ENCODE measurements around the gene THYN1. TPM values are rescaled to one million over a fixed set of nuclear protein-coding genes. Genes with fewer than 3 reads are reported as not detected.
"Not testable (repeated sequence)": the region's sequence is repeated elsewhere in the genome, so short reads cannot be mapped to it uniquely, and the experiment has no call there.

THYN1 gene
- polyA plus RNA-seq, 3 donors: 63.7 to 78.8 (median 76.2) TPM

DNA sequence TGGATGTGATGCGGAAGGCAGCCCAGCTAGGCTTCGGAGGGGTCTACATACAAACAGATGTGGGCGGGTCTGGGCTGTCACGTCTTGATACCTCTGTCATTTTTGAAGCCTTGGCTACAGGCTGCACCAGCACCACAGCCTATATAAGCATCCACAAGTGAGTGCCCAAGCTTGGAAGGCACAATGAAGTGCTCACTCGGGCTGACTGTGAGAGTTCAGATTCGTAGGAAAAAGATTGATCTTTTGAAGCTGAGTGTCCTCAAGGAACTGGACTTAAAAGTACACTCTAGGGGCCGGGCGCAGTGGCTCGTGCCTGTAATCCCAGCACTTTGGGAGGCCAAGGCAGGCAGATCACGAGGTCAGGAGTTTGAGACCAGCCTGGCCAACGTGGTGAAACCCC, 3.9 kb upstream of the THYN1 start:
- no peak for DNase-seq

DNA sequence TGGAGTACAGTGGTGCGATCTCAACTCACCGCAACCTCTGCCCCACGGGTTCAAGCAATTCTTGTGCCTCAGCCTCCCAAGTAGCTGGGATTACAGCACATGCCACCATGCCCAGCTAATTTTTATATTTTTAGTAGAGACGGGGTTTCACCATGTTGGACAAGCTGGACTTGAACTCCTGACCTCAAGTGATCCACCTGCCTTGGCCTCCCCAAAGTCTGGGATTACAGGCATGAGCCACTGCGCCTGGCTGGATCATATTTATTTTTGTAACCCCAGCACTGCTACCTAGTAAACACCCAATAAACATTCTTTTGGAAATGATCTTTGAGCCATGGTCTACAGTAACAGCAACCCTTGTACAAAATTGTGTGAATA, 2.0 kb upstream of the THYN1 start:
- not testable (repeated sequence) for DNase-seq

DNA sequence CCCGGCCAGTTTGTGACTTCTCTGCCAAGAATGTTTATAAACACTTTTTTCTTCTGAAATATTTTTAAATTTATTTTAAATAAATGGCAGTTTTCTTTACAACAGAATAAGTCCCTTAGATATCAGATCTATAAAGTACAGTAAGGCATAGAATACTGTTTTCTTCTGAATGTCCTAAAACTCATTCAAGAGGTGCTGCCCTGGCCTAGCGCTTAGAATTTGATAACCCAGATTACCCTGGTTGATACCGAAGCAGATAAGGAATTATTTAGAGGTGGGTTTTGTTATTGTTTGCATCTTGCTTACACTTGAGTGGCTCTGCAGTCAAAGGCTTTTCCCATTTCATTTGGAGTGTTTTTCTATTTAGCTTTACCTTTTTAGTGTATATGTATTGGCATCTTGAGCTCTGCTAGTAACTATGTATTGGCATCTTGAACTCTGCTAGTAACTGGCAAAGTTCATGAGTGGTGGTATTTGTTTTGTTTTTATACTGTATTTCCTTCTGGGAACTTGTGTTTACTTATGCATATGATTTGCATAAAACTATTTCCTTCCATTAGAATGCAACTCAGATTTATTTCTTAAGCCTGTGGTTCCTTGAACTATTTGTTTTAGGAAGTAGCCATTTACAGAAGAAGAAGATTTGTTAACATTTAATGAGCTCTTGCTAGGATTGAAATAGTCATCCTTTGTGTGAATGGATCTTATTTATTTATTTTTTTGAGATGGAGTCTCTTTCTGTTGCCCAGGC, 1.5 kb upstream of the THYN1 start:
- DNase-seq: no peak

DNA sequence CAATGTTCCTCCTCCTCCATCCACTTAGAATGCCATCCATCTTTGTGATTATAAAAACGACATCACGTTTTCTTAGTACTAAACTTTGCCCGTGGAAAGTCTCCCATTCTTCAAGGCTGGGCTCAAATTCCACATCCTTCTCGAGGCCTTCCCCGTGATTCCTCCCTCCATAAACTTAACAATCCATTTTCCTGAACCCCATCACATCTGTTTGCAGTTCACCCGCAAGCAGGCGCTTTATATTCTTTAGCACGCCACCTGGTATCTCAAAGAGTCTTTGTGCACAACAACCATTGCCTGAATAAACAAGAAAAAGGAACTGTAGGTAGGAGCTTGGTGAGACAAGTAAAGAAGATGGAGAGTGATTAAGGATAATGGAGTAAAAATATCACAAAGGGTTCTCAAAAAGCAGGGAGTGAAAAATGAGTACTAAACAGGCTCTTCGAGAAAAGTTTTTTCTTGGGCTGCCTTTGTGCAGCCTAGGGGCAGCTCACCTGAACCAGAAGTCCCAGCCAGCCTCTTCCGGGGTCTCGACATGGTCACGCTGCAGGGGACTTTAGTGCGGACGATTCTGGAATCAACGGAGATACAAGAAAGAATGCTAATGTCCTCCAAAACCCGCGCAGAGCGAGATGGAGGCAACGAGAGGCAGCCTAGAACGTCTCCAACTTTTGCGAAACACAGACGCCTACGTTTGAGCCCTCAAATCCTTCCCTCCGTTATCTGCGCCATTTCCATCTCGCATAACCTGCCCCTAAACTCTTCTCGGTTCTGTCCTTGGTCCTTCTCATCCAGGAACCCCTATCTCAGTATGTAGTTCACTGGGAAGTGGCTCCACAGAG, 585 bp downstream of the THYN1 start:
- no peak for DNase-seq

DNA sequence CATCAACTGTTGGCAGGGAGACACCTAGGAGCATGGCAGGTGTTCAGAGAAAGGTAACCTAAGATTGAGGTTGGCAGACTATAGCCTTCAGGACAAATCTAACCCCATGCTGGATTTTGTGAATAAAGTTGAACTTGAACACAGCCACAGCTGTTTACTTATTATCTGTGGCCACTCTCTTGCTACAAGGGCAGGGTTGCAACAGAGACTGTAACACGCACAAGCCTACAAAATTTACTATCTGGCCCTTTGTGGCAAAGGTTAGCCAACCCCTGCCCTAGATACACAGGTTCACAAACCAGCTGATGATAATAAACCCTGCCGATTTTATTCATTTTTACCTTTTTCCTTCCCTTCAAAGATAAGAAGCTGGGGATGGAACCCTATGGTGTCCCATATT, 2.5 kb downstream of the THYN1 start:
- no peak for DNase-seq

DNA sequence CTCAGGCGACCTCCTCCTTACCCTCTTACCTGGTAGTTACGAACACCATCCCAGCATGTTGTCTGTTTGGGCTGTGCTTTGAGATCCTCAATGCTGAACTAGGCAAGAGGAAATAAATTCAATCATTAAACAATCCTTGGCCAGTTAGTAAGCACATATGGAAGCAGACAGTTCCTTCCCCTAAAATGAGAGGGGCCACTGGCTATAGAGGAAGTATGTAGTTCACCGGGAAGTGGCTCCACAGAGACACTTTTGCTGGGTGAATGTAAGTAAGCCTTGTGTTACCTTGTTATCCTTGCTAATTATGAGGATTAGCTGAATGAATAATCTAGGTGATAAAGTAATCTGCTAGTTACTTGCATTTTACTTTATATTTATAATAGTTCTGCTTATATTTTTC, 2.9 kb downstream of the THYN1 start:
- DNase-seq: no peak

DNA sequence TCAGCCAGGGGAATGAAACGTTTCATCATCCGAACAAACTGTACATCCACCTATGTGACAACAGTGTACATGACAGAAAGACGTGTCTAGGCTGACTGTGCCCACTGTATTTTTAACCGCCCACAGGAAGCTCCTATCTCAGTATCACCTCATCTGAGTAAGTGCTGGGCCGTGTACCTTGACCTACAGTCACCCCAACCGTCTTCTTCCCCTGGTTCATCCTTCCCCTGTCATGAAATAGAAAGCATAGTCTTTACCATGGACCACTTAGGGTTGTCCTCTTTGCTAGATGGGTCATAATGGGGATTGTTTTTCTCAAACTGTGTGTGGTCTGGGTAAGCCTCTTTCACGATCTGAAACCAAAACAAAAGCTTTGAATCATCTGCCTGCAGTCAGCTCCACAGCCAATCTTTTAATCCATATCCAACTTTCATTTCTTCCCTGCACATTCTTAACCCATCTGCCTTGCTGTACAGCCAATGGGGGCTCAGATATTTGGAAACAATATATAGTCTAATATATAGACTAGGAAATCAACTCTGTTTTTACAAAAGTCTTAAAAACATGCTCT, 4.2 kb downstream of the THYN1 start:
- DNase-seq: no peak

DNA sequence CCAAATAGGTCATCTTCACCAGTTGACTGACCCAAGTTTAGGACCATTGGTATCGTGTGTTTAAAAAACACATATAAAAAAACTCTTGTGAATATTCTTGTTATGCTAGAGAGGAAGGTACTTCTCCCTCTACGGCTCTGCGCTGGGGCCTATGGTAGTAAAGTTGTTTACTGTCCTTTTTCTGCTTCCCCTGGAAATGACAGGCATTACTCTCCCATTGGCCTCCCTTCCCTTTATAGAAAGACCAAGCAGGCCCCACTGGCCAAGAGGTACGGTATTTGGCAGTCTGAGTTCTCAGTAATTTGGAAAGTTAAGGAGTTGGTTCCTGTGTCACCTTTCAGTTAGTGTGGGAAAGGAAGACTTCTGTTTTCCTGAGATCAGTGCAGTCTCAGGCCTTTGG, 6.5 kb downstream of the THYN1 start:
- no peak for DNase-seq

DNA sequence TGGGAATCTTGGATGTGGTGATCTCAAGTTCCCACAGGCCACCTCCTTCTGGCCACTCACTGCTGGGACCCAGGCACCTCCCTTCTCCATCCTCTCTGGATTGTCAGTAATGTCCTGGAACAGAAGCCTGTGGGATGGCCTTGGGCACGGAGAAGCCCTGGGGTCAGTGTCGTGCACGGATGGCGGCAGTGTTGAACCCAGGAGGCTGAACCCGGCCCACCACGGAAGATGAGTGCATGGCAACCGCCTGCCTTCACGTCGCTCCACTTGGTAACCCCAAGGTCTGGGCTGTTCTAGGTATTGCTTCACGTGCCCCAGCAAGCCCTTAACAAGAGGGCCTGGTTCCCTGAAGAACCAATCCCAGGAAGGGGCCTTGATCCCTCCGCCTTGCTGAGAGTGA, 7.1 kb downstream of the THYN1 start:
- DNase-seq: no peak

DNA sequence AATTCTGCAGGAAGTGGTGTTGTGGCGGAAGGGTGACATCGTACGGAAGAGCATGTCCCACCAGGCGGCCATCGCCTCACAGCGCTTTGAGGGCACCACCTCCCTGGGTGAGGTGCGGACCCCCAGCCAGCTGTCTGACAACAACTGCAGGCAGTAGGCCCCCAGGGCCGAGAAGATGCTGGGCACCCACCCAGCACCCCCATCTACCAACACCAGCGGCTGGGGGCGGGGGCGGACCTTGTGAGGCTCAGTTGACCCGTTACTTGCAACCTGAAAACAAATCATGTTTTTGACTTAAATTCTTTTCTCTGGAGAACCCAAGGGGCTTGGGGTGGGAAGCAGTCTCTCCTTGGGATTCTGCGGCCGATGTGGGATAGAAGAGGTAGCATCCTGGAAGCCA, 7.7 kb downstream of the THYN1 start:
- DNase-seq: no peak

DNA sequence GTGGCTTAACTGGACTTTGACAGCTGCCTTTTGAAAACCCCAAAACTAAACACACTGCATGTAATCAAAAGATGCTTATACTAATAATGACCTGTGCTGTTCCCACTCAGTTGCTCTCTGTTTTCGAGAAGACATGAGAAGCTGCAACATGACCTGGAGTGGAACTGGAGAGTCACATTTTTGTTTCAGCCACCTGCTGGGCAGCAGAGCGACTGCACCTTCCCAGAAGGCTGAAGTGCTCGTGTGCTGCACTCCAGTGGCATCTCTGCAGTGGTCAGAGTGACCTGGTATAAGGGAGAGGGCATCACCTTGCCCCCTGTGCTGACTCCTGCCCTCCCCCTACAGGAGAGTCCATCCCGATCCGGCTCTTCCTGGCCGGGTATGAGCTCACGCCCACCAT, 8.6 kb downstream of the THYN1 start:
- DNase-seq: no peak

DNA sequence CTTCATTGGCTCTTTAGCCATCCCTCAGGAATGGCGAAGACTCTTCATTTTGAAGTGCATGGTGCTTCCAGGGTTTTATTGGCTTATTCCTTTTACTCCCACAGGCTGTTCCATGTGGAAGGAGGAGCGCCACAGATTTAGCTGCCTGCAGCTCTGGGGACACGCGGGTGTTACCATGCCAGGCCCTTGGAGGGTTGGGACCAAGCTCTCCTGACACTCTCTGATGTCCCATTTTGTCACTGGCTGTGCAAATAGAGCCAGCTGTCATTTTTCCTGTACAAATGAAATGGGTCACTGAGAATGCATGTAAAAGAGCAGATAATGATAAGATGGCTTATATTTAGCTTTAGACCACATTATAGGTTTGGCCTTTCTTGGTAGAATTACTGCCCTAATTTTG, 9.2 kb downstream of the THYN1 start:
- no peak for DNase-seq

DNA sequence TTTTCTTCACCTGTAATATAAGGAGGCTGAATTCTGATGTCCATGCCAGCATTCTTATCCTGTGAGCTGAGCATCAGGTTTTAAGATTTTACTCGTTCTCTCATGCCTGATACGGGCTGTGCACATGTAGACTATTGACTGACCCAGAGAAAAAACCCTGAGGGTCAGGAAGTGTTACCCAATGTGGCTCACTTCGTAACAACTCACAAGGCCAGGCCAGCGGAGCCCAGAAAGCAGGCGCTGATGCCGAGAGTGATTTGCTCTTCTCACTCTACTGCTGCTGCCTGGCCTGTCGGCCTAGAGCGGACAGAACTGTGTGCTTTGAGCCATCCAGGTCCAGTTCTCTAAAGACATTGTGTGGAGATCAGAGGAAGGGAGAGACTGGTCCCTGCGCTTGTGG, 10.8 kb downstream of the THYN1 start:
- DNase-seq: no peak

DNA sequence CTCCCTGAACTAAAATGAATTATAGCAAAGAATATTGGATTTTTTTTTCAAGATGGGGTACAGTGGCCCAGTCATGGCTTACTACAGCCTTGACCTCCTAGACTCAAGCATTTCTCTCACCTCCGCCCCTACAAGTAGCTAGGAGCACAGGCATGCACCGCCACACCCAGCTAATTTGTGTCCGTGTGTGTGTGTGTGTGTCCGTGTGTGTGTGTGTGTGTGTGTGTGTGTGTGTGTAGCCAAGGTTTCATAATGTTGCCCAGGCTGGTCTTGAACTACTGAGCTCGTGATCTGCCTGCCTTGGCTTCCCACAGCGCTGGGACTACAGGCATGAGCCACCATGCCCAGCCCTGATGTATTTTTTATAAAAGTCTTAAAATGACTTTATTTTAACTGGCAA, 12.6 kb downstream of the THYN1 start:
- DNase-seq: no peak

DNA sequence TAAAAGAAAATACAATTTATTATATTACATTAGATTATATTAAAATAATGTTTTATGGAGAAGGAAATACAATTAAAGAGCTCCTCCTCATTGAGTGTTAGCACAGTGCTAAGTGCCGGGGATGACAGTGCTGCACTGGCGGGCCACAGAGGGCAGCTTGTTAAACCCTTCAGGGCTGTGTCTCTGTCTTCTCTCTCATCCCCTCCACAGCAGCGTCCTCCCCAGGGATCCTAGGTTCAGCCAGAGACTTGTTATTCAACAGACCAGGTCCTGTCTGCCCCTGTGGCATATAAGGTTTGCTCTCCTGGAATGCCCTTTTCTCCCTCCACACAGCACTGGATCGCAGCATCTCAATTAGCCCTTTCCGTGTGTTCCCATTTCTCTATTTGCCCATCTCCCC, 14.2 kb downstream of the THYN1 start:
- no peak for DNase-seq

DNA sequence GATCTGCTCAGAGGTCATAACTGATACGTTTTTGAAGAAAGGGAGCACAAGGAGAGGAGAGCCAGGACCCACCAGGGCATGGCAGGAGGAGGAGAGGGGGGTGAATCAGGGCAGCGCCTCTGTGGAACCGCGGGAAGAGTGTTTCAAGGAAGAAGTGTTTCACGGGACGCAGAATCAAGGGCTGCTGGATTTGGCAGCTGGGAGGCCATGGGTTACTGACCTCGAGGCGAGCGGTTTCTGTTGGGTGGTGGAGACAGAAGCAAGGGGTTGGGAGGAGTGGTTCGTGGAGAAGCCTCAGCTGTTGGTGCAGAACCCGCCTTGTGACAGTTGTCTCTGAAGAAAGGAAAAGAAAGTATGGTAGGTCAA, 15.6 kb downstream of the THYN1 start:
- no peak for DNase-seq

DNA sequence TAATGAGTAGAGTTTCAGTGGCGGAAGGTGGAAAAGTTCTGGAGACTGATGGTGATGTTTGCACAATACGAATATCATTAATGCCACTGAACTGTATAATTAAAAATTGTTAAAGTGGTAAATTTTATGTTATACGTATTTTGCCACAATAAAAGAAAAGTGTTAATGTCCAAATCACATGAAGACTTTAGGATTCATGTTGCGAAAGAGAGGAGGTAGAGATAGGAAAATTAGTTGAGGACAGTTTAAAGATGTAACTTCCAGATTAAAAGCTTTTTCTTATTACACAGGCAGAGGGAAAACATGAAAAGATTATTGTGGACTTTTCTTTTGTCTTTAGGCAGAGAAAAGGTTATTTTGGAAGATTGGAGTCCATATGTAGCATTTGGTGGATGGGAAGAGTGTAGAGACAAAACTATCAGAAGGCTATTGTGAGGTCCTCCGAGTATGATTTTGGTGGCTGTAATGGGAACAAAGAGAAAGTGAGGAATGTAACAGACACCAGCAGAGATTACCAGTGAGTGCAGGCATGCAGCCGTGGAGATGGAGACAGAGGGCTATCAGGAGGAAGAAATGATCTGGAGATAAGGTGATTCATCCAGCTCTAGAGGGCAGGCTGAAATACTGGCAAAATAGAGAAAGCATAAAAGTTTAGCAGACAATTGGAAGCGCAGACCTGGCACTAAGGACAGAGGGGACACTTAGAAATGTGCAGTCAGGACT, 16.2 kb downstream of the THYN1 start:
- DNase-seq: no peak

DNA sequence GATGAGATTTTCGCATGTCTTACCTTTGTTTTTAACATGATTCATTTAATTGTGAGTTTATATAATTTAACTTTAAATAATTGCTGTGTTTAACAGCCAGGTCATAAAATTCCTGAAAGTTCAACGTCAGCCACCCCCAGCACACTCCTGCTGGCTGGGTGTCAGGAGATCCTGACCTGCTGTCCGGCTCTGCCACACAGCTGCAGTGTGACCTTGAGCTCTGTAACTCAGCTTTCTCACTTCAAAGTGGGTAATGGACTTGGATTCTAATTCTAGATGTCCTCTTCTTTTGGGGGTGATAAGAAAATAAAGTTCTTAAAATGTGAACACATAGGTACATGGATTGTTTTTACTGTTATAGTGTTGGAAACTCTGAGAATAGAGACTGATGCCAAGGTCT, 17.8 kb downstream of the THYN1 start:
- DNase-seq: no peak

DNA sequence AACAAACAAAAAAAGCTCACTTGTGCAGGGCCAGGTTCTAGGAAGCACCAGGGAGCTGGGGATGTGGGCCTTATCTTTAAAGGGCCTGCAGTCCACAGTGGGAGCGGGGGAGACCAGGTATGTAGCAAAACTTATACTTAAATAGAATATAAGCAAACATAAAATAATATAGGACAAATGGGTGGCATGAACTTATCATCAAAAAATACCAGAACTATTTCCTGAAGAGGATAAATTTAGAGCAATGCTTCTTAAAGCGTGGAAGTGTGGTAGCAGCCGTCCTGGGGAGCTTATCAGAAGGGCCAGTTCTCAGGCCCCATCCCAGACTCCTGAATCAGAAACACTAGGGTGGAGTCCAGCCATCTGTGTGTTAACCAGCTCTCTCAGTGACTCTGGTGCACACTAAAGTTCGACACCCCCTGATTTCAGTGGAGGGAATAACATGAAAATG, 19.4 kb downstream of the THYN1 start:
- DNase-seq: no peak

DNA sequence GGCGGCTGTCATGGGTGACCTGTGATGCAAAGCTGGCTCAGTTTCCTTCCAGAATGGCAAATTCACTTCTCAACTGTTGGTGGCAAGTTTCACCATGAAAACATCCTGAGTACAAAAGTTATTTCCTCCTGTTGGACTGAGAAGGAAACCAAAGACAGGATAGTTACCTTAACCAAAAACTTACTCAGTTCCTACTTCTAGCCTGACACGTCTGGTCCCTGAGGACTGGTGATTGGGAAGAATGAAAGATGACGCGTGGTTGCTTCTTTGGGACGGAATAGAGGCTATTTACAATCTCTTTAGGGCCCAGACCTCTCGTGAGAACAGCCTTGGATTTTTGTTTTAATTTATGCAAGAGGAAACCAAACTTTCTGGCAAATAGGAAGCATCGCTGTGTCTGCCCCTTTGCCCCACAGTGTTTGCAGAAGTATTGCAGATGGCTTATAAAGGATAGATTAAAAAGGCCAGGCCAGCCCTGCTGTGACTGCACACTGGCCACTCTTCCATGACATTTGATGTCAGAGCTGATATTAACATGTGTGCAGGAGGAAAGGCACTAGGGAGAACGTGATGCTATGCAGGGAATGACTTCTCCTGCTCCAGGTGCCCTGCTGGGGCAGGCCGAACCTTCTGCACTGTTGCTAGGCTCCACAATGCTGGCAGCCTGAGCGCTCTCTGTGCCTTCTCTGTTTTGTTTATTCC, 21.0 kb downstream of the THYN1 start:
- no peak for DNase-seq

DNA sequence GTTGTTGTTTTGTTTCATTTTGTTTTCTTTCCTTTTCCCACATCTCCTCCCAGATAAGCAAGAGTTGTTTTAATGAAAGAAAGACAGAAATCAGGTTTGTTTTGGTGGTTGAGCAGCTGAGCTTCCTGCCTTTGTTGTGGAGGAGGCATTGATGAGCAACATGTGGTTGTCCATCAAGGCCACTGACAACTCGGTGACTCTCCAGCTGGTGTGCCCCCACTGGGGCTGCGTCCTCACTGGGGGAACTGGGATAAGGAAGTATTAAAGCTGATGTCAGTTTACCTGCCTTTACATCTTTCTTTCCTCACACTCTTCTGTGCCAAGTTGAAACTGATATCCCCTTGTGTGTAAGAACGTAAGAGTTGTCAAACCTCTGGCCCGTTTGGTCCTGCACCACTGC, 22.8 kb downstream of the THYN1 start:
- DNase-seq: no peak
